Measurements from ENCODE around the gene TAF11L6.
"Not testable (repeated sequence)": the region's sequence is repeated elsewhere in the genome, so short reads cannot be mapped to it uniquely, and the experiment has no call there.

The TAF11L6 gene

DNA sequence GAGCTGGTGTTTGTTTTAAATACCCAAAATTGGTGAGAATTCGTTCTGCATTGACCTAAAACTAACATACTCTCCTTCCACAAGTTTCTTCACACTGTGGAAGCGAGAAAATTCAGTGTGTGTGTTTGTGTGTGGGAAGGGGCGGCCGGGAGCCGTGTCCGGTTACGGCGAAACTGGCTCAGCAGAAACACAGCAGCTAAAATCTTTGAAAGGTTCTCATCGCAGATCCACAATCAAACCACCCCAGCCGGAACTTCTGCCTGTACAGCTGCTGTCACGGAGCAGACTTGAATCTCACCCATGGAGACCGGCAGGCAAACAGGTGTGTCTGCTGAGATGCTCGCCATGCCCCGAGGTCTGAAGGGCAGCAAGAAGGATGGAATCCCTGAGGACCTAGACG lies at the start of gene TAF11L6:
Gene TAF11L6 (plus strand): TSS at position 301 of the 400 bp plus-strand sequence.
- not testable (repeated sequence) for FAIRE-seq; DNase-seq (ENCODE audit: low spot score)

DNA sequence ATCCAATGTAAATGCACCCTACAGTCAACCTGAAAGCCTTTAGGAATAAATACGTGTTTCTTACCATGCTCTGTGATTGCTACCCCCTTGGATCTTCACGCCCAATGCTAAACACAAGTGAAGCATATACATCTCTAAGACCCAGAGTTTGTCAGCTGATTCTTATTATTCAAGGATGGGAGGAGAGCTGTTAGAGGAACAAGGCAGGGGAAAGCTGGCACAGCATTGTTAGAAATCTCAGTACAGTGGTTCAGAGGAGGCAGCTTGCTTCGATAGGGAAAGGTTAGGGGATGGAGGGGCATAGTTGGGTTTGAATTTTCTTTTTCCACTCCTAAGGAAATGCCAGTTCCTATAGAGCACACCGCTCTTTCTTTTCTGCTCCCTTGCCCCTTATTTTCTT lies 47.1 kb upstream of the TAF11L6 start:
- FAIRE-seq (no peak), DNase-seq (ENCODE audit: low spot score) (no peak)

DNA sequence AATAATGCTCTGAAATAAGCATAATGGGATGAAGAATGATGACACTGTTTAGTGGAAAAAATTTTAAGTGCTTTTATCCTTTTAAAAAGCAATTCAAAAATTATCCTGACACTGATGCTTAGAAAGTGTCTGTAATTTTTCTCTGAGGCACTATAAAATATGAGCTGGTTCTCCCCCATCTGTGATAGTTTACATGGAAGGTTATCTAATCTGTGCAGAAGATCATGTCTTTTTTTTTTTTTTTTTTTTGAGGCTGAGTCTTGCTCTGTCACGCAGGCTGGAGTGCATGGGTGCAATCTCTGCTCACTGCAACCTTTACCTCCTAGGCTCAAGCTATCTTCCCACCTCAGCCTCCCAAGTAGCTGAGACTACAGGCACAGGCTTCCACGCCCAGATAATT lies 45.7 kb upstream of the TAF11L6 start:
- FAIRE-seq, result no peak
- DNase-seq (ENCODE audit: low spot score), result no peak

DNA sequence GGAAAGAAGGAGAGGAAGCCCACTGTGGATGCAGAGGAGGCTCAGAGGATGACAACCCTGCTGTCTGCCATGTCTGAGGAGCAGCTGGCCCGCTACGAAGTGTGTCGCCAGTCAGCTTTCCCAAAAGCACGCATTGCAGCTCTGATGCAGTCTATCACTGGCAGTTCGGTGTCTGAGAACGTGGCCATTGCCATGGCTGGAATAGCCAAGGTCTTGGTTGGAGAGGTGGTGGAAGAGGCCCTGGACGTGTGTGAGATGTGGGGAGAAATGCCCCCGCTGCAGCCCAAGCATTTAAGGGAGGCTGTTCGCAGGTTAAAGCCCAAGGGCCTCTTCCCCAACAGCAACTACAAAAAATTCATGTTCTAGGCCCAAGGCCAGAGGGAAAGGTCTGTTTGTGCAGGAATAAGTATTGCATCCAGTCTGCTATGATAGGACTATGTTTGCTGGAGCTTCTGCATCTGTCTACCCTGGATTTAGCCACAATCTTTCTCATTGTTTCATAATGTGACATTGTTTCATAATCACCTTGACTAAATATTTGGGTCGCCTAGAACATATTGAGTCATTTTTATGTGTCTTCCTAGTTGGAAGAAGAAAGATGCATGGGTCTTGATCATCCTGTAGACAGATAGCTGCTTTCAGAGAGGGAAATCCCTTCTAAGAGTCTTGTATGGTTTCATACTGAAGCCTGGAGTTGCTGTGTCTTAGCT lies 41.9 kb upstream of the TAF11L6 start:
- not testable (repeated sequence) for DNase-seq (ENCODE audit: low spot score)
- peak; percentile 53 for FAIRE-seq

DNA sequence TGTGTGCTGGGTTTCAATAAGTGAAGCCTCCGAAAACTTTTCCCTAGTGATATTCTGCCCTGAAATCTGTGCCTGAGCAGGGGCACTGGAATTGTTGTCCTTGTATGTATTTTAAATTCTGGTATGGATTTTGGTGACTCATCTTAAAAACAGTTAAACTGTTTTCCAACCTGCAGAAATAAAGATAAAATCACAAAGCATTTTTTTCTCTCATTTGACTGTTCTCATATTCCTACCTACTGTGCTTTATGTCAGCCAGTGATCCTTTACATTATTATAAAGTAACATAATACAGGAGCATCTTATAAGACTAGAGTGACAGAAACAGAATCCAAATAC lies 41.3 kb upstream of the TAF11L6 start:
- no peak for FAIRE-seq

DNA sequence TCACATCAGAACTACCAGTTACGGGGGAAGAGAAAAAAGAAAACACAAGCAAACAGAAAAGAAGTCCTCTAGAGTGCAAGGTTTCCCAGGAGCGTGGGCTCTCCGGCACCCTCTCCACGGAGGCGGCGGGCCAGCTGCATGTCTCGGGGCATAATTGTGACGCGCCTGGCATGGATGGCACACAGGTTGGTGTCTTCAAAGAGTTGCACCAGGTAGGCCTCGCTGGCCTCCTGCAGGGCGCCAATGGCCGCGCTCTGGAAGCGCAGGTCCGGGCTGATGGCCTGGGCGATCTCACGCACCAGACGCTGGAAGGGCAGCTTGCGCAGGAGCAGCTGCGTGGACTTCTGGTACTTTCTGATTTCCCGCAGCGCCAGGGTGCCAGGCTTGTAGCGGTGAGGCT lies 37.2 kb upstream of the TAF11L6 start:
- not testable (repeated sequence) for DNase-seq (ENCODE audit: low spot score)

More for the DNA sequence above, 41.3 kb upstream of the TAF11L6 start:
- DNase-seq (ENCODE audit: low spot score), result no peak

DNA sequence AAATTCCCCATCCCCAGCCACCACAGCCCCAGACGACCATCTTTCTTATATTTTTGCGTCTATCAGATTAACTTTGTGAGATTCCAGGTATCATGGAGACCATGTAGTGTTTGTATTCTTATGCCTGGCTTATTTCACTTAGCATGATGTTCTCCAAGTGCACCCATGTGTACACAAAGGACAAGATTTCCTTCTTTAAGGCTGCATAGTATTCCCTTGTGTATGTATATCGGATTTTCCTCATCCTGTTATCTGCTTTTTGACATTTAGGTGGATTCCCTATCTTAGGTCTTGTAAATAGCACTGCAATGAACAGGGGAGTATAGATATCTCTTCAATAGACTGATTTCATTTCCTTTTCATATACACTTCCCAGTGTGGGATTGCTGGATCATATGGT lies 35.7 kb upstream of the TAF11L6 start:
- DNase-seq (ENCODE audit: low spot score), result no peak
- FAIRE-seq, result no peak

More for the DNA sequence above, 37.2 kb upstream of the TAF11L6 start:
- not testable (repeated sequence) for FAIRE-seq

DNA sequence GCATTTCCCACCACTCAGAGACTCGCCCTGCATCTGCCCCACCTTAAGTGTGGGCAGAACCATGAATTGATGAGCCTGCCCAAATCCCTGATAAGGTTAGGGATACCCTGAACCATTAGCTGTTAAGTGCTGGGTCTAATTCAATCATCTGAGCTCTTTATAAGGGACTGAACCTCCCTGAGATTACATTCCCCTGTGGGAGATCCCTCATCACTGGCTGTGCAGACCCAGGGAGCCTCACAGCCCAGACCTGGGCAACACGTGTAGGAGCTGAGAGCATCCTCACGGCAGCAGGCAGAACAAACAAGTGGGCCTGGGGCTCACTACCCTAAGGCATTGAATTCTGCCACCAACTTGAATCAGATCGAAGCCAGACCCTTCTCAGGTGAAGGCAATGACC lies 31.0 kb upstream of the TAF11L6 start:
- FAIRE-seq (no peak), DNase-seq (ENCODE audit: low spot score) (no peak)

DNA sequence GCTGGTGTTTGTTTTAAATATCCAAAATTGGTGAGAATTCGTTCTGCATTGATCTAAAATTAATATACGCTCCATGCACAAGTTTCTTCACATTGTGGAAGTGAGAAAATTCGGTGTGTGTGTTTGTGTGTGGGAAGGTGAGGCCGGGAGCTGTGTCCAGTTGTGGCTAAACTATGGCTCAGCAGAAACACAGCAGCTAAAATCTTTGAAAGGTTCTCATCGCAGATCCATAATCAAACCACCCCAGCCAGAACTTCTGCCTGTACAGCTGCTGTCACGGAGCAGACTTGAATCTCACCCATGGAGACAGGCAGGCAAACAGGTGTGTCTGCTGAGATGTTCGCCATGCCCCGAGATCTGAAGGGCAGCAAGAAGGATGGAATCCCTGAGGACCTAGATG lies 30.5 kb upstream of the TAF11L6 start, which contains the start of gene TAF11L2:
Gene TAF11L2 (plus strand): TSS at position 301 of the 400 bp plus-strand sequence.
- not testable (repeated sequence) for FAIRE-seq; DNase-seq (ENCODE audit: low spot score)

DNA sequence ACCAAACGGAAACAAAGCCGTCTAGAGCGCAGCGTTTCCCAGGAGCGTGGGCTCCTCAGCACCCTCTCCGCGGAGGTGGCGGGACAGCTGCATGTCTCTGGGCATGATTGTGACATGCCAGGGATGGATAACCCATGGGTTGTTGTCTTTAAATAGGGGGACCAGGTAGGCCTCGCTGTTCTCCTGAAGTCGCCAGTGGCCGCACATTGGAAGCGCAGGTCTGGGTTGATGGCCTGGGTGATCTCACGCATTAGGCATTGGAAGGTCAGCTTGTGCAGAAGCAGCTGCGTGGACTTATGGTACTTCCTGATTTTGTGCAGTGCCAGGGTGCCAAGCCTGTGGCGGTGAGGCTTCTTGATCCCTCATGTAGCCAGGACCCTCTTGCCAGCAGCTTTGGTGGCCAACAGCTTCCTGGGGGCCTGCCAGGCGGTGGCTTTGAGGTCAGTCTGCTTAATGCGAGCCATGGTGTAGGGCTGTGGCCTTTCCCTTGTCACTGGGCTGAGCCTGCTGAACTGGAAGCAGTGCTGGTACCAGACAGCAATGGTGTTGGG lies 16.6 kb upstream of the TAF11L6 start:
- DNase-seq (ENCODE audit: low spot score), result no peak
- peak; percentile 40 for FAIRE-seq

DNA sequence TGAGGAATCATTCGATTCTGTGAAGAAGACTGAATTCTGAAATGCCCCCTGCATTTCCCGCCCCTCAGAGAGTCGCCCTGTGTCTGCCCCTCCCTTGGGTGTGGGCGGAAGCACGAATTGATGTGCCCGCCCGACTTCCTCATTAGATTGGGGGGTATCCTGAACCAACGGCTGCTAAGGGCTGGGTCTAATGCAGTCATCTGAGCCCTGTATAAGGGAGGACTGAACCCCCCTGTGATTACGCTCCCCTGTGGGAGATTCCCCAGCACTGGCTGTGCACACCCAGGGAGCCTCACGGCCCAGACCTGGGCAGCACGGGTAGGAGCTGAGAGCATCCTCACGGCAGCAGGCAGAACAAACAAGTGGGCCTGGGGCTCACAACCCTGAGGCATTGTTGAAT lies 10.9 kb upstream of the TAF11L6 start:
- not testable (repeated sequence) for DNase-seq (ENCODE audit: low spot score); FAIRE-seq

DNA sequence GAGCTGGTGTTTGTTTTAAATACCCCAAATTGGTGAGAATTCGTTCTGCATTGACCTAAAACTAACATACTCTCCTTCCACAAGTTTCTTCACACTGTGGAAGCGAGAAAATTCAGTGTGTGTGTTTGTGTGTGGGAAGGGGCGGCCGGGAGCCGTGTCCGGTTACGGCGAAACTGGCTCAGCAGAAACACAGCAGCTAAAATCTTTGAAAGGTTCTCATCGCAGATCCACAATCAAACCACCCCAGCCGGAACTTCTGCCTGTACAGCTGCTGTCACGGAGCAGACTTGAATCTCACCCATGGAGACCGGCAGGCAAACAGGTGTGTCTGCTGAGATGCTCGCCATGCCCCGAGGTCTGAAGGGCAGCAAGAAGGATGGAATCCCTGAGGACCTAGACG lies 10.4 kb upstream of the TAF11L6 start, which contains the start of gene TAF11L3:
Gene TAF11L3 (plus strand): TSS at position 301 of the 400 bp plus-strand sequence.
- DNase-seq (ENCODE audit: low spot score); FAIRE-seq: not testable (repeated sequence)

DNA sequence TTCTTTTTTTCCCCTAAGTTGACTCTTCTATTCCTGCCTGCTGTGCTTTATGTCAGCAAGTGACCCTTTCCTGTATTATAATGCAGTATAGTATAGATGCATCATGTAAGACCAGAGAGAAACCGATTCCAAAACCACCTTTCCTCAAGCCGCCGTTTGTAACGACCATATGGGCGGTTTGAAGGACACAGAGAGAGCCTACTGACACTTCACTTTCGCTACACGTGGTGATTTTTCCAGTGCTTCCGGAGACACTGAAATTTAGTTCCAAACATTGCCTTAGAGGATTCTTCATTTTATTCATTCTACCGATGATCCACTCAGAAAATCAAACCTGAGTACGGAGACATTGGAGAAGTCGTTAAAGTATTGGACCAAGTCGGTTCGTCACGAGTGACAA lies 9.0 kb upstream of the TAF11L6 start:
- DNase-seq (ENCODE audit: low spot score); FAIRE-seq: not testable (repeated sequence)

DNA sequence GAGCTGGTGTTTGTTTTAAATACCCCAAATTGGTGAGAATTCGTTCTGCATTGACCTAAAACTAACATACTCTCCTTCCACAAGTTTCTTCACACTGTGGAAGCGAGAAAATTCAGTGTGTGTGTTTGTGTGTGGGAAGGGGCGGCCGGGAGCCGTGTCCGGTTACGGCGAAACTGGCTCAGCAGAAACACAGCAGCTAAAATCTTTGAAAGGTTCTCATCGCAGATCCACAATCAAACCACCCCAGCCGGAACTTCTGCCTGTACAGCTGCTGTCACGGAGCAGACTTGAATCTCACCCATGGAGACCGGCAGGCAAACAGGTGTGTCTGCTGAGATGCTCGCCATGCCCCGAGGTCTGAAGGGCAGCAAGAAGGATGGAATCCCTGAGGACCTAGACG lies 7.0 kb upstream of the TAF11L6 start, which contains the start of gene TAF11L4:
Gene TAF11L4 (plus strand): TSS at position 301 of the 400 bp plus-strand sequence.
- DNase-seq (ENCODE audit: low spot score); FAIRE-seq: not testable (repeated sequence)

DNA sequence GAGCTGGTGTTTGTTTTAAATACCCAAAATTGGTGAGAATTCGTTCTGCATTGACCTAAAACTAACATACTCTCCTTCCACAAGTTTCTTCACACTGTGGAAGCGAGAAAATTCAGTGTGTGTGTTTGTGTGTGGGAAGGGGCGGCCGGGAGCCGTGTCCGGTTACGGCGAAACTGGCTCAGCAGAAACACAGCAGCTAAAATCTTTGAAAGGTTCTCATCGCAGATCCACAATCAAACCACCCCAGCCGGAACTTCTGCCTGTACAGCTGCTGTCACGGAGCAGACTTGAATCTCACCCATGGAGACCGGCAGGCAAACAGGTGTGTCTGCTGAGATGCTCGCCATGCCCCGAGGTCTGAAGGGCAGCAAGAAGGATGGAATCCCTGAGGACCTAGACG lies 3.5 kb upstream of the TAF11L6 start, which contains the start of gene TAF11L5:
Gene TAF11L5 (plus strand): TSS at position 301 of the 400 bp plus-strand sequence.
- FAIRE-seq; DNase-seq (ENCODE audit: low spot score): not testable (repeated sequence)

DNA sequence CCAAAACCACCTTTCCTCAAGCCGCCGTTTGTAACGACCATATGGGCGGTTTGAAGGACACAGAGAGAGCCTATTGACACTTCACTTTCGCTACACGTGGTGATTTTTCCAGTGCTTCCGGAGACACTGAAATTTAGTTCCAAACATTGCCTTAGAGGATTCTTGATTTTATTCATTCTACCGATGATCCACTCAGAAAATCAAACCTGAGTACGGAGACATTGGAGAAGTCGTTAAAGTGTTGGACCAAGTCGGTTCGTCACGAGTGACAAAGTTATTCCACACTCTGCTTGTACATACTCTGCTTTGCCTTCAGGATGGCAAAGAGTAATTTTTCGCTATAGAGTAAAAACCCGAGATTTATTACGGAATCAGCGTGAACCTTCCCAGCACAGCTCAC lies 2.0 kb upstream of the TAF11L6 start:
- not testable (repeated sequence) for FAIRE-seq

More for the DNA sequence above, 2.0 kb upstream of the TAF11L6 start:
- DNase-seq (ENCODE audit: low spot score), result not testable (repeated sequence)

All from urothelium cell line (cell line).